Endothelial cell (in vitro differentiated cells): ENCODE results near the gene DGCR2. TPM values are rescaled to one million over a fixed set of nuclear protein-coding genes. Genes with fewer than 3 reads are reported as not detected.

Experiments used
- DNase-seq: peaks from one replicate; pipeline ENCODE4 v3.0.0; 2021; ENCODE audit warnings: low spot score
- H3K27ac Mint-ChIP-seq: one replicate; pipeline ENCODE4 v1.8.0; 2021; ENCODE audit warnings: mixed read lengths, inconsistent platforms; ENCODE audit not compliant: unreplicated experiment
- H3K27me3 Mint-ChIP-seq: one replicate; pipeline ENCODE4 v1.8.0; 2021; ENCODE audit warnings: mild to moderate bottlenecking, moderate library complexity, mixed read lengths, inconsistent platforms; ENCODE audit not compliant: unreplicated experiment
- H3K36me3 Mint-ChIP-seq: one replicate; pipeline ENCODE4 v1.8.0; 2021; ENCODE audit warnings: mild to moderate bottlenecking, low read depth, mixed read lengths, inconsistent platforms; ENCODE audit not compliant: unreplicated experiment
- H3K4me1 Mint-ChIP-seq: one replicate; pipeline ENCODE4 v1.8.0; 2021; ENCODE audit warnings: mild to moderate bottlenecking, mixed read lengths, inconsistent platforms; ENCODE audit not compliant: unreplicated experiment
- H3K4me3 Mint-ChIP-seq: one replicate; pipeline ENCODE4 v1.8.0; 2021; ENCODE audit warnings: mild to moderate bottlenecking, mixed read lengths, inconsistent platforms; ENCODE audit not compliant: unreplicated experiment
- H3K9me3 Mint-ChIP-seq: one replicate; pipeline ENCODE4 v1.8.0; 2021; ENCODE audit warnings: mixed read lengths, inconsistent platforms; ENCODE audit not compliant: unreplicated experiment
- total RNA-seq: library from RNA; stranded (reverse); fragmentation: NEBNext Ultra II Directional; extraction: Animal tissue kit (Norgen Biotek cat#: 25700); gene quantifications from one replicate; pipeline ENCODE4 v1.2.1, GENCODE V29; 2021; ENCODE audit not compliant: unreplicated experiment
- TF ChIP-seq, protein P1 (sequence below): fragments of 200-600 bp; sonication (generic); IDR thresholded peaks from one replicate; pipeline ENCODE4 v1.5.0; 2021; ENCODE audit warnings: antibody characterized with exemption; ENCODE audit not compliant: unreplicated experiment

Gene DGCR2
- total RNA-seq, 1 donor from 2014 or later = 46.7 TPM

DNA sequence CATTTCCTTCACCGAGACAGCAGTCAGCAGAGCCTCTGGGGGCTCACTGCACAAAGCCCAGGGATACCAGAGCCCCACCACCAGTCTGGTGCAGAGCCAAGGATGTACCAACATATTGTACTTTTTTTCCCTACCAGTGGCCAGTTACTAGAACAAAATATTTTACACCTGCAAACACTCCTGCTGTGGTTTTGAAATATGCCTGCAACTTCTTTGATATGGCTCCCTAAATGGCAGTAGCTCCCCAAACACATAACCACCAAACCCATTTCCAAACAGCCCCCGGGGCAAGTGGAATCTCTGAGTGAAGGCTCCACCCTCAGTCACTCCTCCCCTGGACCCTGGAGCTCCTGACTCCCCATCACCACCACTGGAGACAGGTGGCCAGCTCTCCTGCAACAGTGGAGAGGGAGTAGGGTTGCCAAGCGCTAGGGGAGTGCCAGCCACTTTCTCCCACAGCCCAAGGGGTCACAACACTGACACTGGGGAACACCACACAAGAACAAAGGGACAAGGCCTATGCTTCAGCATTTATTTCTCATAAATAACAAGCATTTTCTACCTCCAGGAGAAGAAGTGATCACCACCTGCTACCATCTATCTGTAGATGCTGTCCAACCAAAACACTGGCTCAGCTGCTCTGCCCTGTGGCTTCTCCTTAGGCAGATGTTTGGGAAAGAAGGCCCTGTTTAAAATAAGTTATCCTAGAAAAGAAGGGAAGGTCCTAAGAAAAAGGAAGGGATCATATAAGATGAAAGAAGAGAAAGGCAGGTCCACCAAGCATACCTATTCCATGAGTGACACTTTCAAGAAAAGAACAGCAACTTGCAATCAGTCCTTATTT, 15.1 kb downstream of the DGCR2 start:
- TF ChIP-seq, protein P1, sequence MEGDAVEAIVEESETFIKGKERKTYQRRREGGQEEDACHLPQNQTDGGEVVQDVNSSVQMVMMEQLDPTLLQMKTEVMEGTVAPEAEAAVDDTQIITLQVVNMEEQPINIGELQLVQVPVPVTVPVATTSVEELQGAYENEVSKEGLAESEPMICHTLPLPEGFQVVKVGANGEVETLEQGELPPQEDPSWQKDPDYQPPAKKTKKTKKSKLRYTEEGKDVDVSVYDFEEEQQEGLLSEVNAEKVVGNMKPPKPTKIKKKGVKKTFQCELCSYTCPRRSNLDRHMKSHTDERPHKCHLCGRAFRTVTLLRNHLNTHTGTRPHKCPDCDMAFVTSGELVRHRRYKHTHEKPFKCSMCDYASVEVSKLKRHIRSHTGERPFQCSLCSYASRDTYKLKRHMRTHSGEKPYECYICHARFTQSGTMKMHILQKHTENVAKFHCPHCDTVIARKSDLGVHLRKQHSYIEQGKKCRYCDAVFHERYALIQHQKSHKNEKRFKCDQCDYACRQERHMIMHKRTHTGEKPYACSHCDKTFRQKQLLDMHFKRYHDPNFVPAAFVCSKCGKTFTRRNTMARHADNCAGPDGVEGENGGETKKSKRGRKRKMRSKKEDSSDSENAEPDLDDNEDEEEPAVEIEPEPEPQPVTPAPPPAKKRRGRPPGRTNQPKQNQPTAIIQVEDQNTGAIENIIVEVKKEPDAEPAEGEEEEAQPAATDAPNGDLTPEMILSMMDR = no peak
- DNase-seq = no peak

DNA sequence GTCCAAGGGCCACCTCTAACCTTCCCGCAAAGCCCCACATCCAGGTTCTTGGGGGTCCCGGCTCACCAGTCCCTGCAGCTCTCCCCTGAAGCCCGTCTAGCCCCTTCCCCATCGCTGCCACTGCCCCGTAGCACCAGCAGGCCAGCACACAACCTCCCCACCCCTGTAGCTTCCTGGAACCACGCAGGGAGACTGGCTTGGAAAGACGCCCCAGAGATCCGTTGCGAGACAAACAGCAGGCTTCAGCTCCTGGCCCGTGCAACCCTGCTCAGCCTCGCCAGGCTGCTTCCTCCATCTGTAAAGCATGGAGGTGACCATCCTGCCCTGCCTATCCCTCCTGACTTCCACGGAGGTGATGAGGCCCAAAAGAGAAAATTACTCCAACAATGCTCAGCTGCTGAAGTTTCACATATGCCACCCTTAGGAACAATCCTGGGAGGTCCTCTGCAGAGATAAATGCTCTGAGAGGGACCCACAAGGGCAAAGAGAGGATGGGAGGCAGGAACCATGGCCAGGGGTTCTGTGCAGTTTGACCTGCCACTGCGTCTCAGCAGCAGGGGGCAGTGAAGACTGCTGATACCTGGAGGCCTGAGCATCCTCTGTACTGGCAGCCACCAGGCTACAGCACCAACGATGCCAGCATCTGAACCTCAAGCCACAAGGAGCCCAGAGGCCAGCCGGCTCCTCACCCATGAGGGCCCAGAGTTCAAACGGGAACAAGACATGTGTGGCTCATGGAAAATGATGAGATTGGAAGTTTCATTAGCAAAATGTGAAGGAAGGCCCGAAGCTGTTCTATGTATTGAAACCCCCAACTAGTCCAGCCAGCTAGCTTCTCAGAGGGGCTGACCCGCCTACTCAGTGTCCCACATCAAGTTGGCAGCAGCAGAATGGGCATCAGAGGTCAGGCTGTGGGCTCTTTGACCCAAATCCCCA, 16.1 kb downstream of the DGCR2 start:
- Mint-ChIP-seq H3K36me3 (no peaks in the 10 kb centered on the region), H3K4me1 (peaks cover 15% of the 10 kb centered on the region), H3K9me3 (no peaks in the 10 kb centered on the region), H3K4me3 (no peak overlapping the region), H3K27ac (no peak overlapping the region), H3K27me3 (no peaks in the 10 kb centered on the region)
- peak; percentile 26 for DNase-seq
- TF ChIP-seq, protein P1 = no peak

More for the DNA sequence above, 15.1 kb downstream of the DGCR2 start:
- no peak overlapping the region for H3K27ac Mint-ChIP-seq
- no peaks in the 10 kb centered on the region for H3K36me3 Mint-ChIP-seq
- peaks cover 15% of the 10 kb centered on the region for H3K4me1 Mint-ChIP-seq
- H3K27me3 Mint-ChIP-seq = no peaks in the 10 kb centered on the region
- H3K9me3 Mint-ChIP-seq = no peaks in the 10 kb centered on the region
- H3K4me3 Mint-ChIP-seq = no peak overlapping the region

DNA sequence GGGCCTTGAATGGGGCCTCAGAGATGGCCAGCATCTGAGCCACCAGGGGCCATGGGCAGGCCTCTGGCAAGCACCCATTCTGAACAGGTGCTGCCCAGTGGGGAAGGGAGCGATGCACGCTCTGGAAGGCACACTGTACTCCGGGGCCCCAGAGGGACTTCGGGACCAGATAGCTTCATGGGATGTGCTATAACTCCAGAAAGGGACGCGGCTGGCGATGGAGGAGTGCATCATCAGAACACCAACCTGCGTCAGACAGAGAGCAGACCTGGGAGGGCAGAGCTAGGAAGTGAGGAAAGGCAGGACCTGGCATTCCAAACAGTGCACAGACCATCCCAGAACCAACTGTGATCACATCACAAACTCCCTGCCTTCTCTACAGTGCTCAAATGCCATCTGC, 16.8 kb downstream of the DGCR2 start:
- Mint-ChIP-seq H3K4me3 (no peak overlapping the region), H3K27me3 (no peaks in the 10 kb centered on the region), H3K9me3 (no peaks in the 10 kb centered on the region), H3K27ac (no peak overlapping the region), H3K36me3 (no peaks in the 10 kb centered on the region), H3K4me1 (peaks cover 15% of the 10 kb centered on the region)
- TF ChIP-seq, protein P1 = no peak
- no peak for DNase-seq

DNA sequence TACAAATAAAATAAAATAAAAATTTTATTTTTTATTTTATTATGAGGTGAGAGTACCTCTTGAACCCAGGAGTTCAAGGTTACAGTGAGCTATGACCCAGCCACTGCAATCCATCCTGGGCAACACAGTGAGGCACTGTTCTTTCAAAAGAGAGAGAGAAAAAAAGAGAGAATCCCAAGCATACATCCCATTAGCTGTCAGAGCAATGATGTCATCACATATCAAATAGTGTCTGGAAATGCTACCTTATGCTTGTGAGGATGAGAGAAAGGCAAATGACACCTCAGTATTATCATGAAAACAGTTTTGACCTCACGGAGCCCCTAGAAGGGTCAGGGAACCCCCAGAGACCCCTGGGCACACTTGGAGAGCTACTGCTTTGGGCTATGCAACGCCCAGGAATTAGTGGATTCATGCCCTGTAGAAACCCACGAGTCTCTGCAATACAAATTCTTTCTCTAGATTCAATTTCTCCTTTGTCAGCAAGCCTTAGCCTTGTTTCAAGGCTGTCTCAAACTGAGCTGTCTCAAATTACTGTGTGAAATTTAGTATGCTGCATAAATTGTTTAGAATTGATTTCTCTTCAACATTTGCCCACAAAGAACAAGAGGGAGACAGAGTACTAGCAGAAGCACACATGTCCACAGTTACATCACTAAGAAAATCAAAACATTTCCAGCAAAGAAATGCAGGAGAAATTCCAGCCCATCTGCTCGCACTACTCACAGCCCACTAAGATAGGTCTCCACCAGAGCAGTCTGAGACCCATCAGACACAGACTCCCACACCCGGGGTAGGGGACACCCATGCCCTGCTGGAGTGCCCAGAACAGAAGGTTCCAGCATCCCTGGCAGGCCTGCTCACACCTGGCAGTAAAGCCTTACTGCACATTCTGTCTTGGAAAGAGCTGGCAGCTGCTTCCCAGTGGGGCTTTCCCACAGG, 18.1 kb downstream of the DGCR2 start:
- Mint-ChIP-seq H3K27ac (no peak overlapping the region), H3K27me3 (no peaks in the 10 kb centered on the region), H3K4me3 (no peak overlapping the region)

More for the DNA sequence above, 18.1 kb downstream of the DGCR2 start:
- H3K36me3 Mint-ChIP-seq = no peaks in the 10 kb centered on the region
- DNase-seq = no peak
- H3K9me3 Mint-ChIP-seq = no peaks in the 10 kb centered on the region
- TF ChIP-seq, protein P1 = no peak
- peaks cover 3% of the 10 kb centered on the region for H3K4me1 Mint-ChIP-seq
